NCI-H2029 treated with DMSO at 0.1 percent for 48 hours (cell line): ENCODE results near the gene SGCA.

Experiments used
- DNase-seq: peaks from one replicate; lab custom pipeline; 2025; lab: John Stamatoyannopoulos, UW

Gene SGCA

GRCh38 chr17:50167371-50167770, 1.6 kb downstream of the SGCA start:
- DNase-seq = no peak

- no peak for DNase-seq
Observed at GRCh38 chr17:50168319-50168718, 2.5 kb downstream of the SGCA start.

GRCh38 chr17:50169121-50169764, 3.4 kb downstream of the SGCA start:
- DNase-seq = no peak

- no peak for DNase-seq
Observed at GRCh38 chr17:50169881-50170459, 4.2 kb downstream of the SGCA start.

GRCh38 chr17:50170662-50171370, 5.0 kb downstream of the SGCA start:
- no peak for DNase-seq

GRCh38 chr17:50171371-50172071, 5.7 kb downstream of the SGCA start:
- DNase-seq = no peak

- DNase-seq = no peak
Observed at GRCh38 chr17:50172130-50172529, 6.3 kb downstream of the SGCA start.

GRCh38 chr17:50172936-50173334, 7.1 kb downstream of the SGCA start:
- no peak for DNase-seq

GRCh38 chr17:50173335-50173941, 7.6 kb downstream of the SGCA start:
- DNase-seq = no peak

- no peak for DNase-seq
Observed at GRCh38 chr17:50174444-50174843, 8.6 kb downstream of the SGCA start.

- DNase-seq = no peak
Observed at GRCh38 chr17:50175035-50175807, 9.4 kb downstream of the SGCA start.

- no peak for DNase-seq
Observed at GRCh38 chr17:50176559-50177357, 11.0 kb downstream of the SGCA start.

GRCh38 chr17:50177476-50177875, 11.7 kb downstream of the SGCA start:
- no peak for DNase-seq

GRCh38 chr17:50177983-50178834, 12.4 kb downstream of the SGCA start:
- peak; percentile 12 for DNase-seq

GRCh38 chr17:50180111-50180510, 14.3 kb downstream of the SGCA start:
- DNase-seq = no peak

GRCh38 chr17:50180620-50181019, 14.8 kb downstream of the SGCA start:
- DNase-seq = no peak

- no peak for DNase-seq
Observed at GRCh38 chr17:50181144-50181543, 15.3 kb downstream of the SGCA start.

GRCh38 chr17:50181591-50182560, 16.1 kb downstream of the SGCA start:
- no peak for DNase-seq
